Ishikawa (cell line): Measurements from ENCODE around the gene SIM2.

Experiments used
- CEBPB ChIP-seq: IDR thresholded peaks from 2 replicates; pipeline ENCODE4 v1.6.1; 2012
- CREB1 ChIP-seq: IDR thresholded peaks from 2 replicates; pipeline ENCODE4 v1.6.1; 2012; ENCODE audit warnings: low read depth
- EGR1 ChIP-seq: IDR thresholded peaks from 2 replicates; pipeline ENCODE4 v1.6.1; 2012
- EP300 ChIP-seq: IDR thresholded peaks from 2 replicates; pipeline ENCODE4 v1.6.1; 2012; ENCODE audit warnings: borderline replicate concordance
- FOXM1 ChIP-seq: IDR thresholded peaks from 2 replicates; pipeline ENCODE4 v1.6.1; 2012; ENCODE audit warnings: low read depth, borderline replicate concordance
- MAX ChIP-seq: IDR thresholded peaks from 2 replicates; pipeline ENCODE4 v1.6.1; 2012
- NFIC ChIP-seq: IDR thresholded peaks from 2 replicates; pipeline ENCODE4 v1.6.1; 2012
- RAD21 ChIP-seq: IDR thresholded peaks from 2 replicates; pipeline ENCODE4 v1.6.1; 2012; ENCODE audit warnings: low read depth
- REST ChIP-seq: IDR thresholded peaks from 2 replicates; pipeline ENCODE4 v1.6.1; 2012; ENCODE audit warnings: low read depth, mild to moderate bottlenecking
- TAF1 ChIP-seq: IDR thresholded peaks from 2 replicates; pipeline ENCODE4 v1.6.1; 2012; ENCODE audit warnings: low read depth, mild to moderate bottlenecking
- TCF12 ChIP-seq: IDR thresholded peaks from 2 replicates; pipeline ENCODE4 v1.6.1; 2012; ENCODE audit warnings: low read depth
- TEAD4 ChIP-seq: IDR thresholded peaks from 2 replicates; pipeline ENCODE4 v1.6.1; 2012
- USF1 ChIP-seq: IDR thresholded peaks from 2 replicates; pipeline ENCODE4 v1.6.1; 2012
- YY1 ChIP-seq: IDR thresholded peaks from 2 replicates; pipeline ENCODE4 v1.6.1; 2012; ENCODE audit warnings: low read depth
- ZBTB7A ChIP-seq: IDR thresholded peaks from 2 replicates; pipeline ENCODE4 v1.6.1; 2012; ENCODE audit warnings: low read depth

The SIM2 gene

GRCh38 chr21:36703123-36703522, 4.2 kb downstream of the SIM2 start:
- TF ChIP-seq RAD21, result no peak
- TF ChIP-seq EP300, result no peak
- TF ChIP-seq MAX, result no peak
- no peak for TF ChIP-seq USF1
- no peak for TF ChIP-seq CREB1
- no peak for TF ChIP-seq YY1
- no peak for TF ChIP-seq TEAD4
- TF ChIP-seq FOXM1, result no peak
- TF ChIP-seq TAF1, result no peak
- TF ChIP-seq CEBPB, result no peak
- no peak for TF ChIP-seq NFIC
- TF ChIP-seq TCF12, result no peak
- TF ChIP-seq EGR1, result no peak
- TF ChIP-seq REST, result no peak
- TF ChIP-seq ZBTB7A, result no peak

GRCh38 chr21:36703626-36704280, 4.8 kb downstream of the SIM2 start:
- TF ChIP-seq EP300 (no peak), TCF12 (no peak), CEBPB (no peak), YY1 (no peak), TAF1 (no peak), EGR1 (no peak), USF1 (no peak), RAD21 (no peak), NFIC (no peak), FOXM1 (no peak), TEAD4 (no peak), CREB1 (no peak), MAX (no peak), ZBTB7A (no peak), REST (no peak)

- no peak for TF ChIP-seq TAF1
- no peak for TF ChIP-seq EP300
- no peak for TF ChIP-seq TEAD4
- TF ChIP-seq USF1, result no peak
- TF ChIP-seq RAD21, result no peak
- TF ChIP-seq ZBTB7A, result no peak
- no peak for TF ChIP-seq CEBPB
- TF ChIP-seq REST, result no peak
These were observed 5.5 kb downstream of the SIM2 start for GRCh38 chr21:36704281-36704957.
